Inferior parietal cortex (tissue), 1 donor: ENCODE results near the gene CNMD.
"Not testable (repeated sequence)": the region's sequence is repeated elsewhere in the genome, so short reads cannot be mapped to it uniquely, and the experiment has no call there.

ENCODE experiments used
- DNase-seq: peaks from one replicate; pipeline ENCODE4 v3.0.0-alpha.2; 2016; ENCODE audit errors: extremely low spot score

Gene CNMD

DNA sequence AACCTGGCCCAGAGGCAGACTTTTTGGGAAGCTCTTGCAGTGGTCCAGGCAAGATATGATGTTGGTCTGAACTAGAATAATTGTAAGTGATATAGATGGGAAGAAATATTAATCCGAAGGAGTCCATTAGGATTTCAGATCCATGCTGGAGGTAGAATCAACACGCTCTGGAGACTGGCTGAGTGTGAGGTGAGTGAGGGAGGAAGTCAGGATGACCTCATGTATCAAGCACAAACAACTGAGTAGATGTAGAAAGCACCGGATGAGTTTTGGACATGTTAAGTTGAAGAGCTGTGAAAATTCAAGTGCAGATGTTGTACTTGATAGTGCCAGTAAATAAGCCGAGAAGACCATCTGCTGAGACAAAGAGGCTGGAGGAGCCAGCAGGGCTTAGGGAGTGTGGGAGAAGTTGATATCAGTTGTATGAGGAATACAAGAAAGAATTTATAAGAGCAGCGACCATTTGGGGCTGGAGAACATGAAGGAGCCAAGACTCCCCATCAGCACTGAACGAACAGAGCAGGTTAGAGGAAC is 5.3 kb upstream of the CNMD start:
- DNase-seq = no peak

DNA sequence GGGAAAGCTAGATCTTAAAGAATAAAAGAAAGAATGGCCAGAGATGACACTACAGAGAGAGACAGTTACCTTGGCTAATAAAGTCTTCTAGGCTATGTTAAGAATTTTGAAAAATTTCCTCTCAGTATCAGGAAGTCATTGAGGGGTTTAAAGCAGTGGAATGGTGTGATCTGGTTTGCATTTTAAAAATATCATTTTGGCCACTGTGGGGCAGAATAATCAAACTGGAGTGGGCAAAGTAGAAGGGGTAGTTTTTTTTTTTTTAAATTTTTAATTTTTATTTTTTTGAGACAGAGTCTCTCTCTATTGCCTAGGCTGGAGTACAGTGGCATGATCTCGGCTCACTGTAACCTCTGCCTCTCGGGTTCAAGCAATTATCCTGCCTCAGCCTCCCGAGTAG is 4.4 kb upstream of the CNMD start:
- DNase-seq = peak; percentile 30

DNA sequence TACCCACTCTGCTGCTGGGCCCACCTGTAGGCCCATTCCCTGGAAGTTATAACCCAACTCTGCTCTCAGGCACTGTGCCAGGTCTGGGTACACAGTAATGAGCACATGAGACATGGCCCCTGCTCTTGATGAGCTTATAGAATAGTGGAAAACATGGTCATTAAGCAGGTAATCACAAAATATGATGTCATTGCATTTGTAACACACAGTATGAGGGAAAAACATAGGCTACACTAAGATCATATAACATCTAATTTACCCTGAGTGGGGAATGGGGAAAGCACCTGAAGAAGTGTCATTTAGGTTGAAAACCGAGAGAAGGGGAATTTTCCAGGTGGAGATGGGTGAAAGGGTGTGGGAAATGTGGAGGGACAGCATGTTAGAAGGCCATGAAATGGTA is 3.9 kb upstream of the CNMD start:
- DNase-seq = no peak

DNA sequence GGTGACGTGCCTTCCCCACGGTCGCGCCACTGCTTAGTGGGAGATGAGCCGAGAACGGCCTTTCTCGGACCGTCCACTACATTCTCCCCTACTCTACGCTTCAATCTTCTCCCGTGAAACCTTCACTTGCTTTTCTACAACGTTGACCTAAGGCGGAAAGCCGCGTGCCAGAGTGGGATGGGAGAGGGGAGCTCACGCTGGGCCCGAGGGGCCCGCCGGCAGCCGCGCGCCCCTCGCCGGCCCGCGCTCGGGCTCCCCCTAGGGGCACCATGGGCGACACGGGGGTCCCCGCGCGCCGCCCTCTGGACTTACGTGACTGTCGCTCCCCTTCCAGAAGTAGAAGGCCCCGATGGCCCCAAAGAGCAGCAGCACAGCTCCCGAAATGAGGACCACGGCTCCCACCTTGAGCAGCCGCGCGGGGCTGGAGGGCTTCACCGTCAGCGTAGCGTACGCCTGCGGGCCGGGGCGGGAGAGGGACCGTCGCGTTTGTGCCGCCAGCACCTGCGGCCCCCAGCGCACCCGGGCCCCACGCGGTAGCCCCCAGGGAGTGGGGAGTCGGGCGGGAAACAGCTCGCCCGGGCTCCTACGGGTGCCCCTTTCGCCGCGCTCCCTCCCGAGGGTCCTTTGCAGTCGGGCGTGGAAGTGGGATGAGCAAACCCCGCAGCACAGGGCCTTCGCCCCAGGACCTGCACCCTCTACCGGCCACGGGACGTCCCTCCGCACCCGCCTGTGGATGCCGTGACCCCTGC is 727 bp downstream of the CNMD start:
- no peak for DNase-seq

DNA sequence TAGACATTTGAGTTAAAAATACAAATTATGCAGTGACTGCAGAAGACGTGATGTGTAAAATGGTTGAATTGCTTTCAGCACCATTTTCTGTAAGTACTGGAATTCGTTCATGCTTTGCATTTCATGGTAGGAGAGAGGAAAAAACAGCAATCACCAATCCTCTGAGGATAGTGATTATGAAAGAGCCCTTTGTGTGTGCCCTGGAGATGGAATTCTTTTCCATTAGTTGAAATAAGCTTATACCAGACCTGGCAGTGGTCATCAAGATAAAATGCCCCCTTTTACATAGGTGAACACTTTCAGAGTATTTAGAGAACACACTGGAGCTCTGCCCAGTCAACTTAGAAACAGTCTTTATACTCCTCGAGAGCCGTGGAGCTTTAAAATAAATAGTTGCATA is 1.7 kb downstream of the CNMD start:
- no peak for DNase-seq

DNA sequence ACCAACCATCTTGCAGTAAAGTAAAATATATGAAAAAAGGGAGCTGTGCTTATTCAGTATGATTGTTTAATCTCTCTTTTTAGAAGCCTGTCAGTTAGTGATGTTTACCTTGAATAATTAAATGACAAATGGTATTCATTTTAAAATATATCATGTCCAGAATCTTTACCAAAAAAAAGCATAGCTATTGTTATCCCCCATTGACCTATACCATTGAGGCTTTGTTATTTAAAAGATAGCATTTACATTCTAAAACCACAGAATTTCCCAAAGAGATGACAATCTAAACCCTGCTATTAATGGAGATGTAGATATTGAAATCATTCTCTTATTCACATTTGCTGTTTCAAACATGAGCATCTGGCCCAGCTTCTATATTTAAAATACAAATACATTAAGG is 2.2 kb downstream of the CNMD start:
- no peak for DNase-seq

DNA sequence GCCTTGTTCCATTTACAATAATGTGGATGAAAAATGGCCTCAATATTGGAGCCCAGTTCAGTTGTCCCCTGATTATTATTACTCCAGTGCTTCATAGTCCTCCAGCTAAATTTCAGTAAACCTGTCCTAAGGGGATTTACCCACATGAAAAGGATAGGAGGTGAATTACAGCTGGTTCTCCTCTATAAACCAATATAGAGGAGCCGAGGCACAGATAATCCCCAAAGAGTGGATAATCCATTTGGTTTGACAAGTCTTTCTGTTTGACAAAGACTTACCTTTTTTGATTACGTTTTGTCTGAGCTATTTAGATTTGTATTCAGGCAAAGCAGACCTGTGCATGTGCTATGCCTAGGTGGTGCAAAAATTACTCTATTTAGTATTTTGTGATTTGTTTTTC is 2.7 kb downstream of the CNMD start:
- no peak for DNase-seq

DNA sequence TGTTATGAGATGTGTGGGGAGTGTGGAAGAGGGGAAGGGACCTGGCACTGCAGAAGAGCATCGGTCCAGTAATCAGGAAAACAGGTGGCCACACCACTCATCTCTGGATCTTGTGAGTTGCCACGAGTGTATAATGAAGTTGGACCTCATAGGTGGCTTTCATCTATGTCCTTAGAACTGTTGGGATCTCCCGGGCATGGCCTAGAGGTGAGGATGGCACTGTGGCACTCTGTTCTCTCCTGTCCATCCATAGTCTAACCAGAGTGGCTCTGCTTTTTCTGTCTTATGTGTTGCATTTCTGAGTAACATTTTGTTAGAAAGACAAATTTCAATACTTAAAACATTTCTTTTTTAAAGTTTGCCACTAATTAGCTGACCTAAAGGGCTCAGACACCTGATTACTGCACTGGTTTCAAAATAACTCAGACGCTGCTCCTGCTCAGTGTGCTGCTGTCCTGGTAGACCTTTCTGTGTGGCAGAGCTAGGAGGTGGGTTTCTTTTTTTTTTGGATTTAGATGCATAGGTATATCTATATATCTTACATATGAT is 5.5 kb downstream of the CNMD start:
- no peak for DNase-seq

DNA sequence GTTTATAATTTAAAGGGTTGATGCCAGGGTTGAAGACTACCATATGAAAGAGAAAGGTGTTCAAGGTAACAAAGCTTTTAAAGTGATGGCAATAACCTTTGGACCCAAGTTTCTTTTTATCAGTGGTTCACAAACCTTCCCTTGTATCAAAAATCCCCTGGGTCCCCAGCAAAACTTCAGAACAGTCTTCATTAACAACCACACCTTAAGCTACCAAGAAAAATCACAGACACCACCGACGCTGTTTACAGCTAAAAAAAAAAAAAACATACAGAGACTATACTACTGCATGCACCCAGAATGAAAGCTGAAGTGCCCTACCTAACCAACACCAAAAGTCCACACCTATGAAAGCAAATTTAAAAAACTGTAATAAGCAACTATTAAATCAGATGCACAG is 13.4 kb downstream of the CNMD start:
- no peak for DNase-seq

DNA sequence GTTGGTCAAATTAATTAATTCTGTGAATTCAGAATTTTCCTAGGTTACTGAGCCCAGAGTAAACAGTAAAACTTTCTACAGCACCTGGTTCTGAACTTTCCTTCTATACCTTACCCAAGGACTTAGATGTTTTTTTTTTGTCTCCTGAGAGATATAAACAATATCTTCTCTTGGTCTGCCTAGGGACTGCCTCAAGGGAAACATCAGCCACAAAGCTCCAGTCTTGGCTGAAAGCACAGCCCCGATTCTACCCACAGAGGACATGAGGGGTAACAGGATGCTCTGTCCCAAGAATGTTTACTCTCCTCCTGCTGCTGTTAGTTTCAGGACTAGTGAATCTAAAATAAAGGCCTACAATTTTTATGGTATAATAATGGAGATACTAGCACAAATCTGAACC is 14.3 kb downstream of the CNMD start:
- DNase-seq = no peak

DNA sequence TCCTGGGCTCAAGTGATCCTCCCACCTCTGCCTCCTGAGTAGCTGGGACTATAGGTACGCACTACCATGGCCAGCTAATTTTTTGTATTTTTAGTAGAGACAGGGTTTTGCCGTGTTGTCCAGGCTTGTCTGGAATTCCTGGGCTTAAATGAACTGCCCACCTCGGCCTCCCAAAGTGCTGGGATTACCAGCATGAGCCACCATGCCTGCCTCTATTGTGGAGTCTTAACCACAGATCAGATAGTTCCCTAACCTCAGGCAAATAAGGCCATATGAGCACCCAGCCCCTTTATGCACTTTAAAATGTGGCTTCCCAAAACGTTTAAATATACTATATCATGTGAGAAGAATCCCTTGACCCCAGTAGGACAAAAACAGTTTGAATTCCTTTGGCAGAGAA is 16.4 kb downstream of the CNMD start:
- DNase-seq = no peak

DNA sequence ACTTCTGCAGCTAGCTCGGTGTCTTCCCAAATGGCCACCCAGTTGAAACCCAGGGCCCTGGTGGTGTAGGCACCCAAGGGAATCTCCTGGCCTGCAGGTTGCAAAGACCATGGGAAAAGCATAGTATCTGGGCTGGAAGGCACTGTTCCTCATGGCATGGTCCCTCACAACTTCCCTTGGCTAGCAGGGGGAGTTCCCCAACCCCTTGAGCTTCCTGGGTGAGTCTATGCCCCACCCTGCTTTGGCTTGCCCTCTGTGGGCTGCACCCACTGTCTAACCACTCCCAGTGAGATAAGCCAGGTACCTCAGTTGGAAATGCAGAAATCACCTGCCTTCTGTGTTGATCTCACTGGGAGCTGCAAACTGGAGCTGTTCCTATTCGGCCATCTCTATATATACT is 18.3 kb downstream of the CNMD start:
- DNase-seq = not testable (repeated sequence)

DNA sequence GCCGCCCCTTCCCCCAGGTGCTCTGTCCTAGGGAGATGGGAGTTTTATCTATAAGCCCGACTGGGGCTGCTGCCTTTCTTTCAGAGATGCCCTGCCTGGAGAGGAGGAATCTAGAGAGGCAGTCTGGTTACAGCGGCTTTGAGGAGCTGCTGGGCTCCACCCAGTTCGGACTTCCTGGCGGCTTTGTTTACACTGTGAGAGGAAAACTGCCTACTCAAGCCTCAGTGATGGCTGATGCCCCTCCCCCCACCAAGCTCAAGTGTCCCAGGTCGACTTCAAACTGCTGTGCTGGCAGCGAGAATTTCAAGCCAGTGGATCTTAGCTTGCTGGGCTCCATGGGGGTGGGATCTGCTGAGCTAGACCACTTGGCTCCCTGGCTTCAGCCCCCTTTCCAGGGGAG is 18.7 kb downstream of the CNMD start:
- not testable (repeated sequence) for DNase-seq

DNA sequence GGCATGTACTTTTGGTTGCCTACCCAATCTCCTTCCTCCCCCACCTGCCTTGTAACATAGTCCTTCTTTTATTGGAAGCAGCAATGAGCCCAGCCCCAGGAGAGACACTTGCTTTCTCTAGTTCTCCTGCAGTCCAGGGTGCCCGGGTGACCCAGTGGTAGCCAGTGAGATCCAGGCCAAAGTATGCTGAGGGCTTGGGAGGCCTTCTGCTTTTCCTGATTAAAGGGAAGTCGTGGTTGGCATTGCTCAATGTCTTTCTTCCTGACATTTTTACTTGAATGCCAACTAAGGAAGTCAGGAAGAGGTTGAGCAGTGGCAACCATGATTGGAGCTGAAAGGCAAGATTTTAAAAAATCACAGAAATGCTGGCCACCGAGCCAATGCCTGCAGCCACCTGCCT is 25.7 kb downstream of the CNMD start:
- DNase-seq = no peak

DNA sequence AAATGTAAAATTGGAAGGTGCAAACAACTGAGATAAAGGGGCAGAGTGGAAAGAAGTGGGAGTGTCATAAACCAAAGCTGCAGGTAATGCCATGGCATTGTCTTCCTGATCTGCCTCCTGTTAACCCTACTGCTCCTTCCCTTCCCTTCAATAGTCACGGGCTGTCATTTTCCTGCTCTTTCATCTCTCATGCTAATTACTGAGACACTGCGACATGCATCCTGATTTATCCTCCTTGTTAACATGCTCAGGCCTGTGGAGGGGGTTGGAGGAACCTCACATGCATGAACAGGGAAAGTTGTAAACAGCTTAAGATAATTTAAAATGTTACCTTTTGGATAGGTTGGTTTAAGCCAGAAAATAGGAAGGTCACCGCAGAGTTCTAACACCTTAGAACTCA is 27.2 kb downstream of the CNMD start:
- no peak for DNase-seq

DNA sequence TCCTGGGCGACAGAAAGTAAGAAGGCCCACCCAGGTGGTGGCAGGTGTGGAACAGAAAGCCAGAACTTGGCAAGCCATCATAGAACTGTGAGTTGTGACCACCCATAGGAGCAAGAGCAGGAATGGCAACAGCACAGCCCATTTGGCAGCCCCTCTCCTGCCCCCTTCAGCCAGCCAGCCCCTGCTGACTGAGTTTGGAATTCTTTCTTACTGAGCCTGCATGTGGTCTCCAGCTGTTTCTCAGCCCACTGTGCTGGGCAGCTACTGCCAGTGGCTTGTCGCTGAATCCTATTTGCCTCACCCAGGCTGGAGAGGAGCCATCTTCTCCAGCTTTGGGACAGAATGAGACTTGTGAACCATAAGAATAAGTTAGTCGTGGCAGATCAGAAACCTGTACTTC is 28.3 kb downstream of the CNMD start:
- no peak for DNase-seq

DNA sequence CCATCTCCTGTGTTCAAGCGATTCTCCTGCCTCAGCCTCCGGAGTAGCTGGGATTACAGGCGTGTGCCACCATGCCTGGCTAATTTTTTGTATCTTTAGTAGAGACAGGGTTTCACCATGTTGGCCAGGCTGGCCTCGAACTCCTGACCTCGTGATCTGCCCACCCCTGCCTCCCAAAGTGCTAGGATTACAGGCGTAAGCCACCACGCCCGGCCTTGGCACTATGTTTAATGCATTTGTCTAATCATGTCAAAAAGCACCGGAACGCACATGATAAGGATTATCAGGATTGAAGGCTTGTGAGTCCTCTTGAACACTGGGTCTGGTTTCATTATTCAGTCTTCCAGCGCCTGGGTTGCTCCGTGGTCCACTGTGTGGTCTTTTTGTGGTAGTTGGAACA is 31.4 kb downstream of the CNMD start:
- DNase-seq = not testable (repeated sequence)

DNA sequence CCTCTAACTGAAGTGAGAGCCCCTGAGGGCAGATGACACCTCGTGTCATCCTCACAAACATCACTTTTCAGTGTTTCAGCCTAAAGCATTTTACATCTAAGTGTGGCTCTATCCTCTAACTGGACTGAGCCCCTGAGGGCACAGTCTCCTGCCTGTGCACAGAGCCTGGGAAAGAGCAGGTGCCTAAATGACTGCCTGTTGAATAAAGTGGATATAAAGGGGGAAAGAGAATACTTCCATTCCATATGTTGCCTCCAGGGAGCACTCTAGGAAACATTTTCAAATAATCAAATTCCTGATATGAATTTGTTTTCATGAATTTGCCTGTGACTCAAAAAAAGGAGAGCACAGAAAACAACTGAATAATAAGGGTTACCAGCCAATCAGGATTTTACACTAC is 32.2 kb downstream of the CNMD start:
- no peak for DNase-seq

DNA sequence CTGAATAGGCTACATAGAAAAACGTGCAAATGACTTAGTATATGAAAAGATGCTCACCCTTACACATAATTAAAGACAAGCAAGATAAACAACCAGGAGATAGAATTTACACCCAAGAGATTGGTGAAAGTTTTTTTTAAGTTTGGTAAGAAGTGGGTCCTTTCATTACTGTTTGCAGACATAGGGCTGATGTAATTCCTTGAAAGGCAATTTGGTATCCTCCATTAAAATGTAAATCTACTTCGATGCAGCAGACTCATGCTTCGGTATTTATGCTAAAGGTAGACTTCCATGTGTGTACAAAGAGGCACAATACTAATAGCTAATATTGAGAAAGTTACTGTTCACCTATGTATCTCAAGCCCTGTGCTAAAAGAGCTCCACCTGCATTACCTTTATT is 33.5 kb downstream of the CNMD start:
- no peak for DNase-seq

DNA sequence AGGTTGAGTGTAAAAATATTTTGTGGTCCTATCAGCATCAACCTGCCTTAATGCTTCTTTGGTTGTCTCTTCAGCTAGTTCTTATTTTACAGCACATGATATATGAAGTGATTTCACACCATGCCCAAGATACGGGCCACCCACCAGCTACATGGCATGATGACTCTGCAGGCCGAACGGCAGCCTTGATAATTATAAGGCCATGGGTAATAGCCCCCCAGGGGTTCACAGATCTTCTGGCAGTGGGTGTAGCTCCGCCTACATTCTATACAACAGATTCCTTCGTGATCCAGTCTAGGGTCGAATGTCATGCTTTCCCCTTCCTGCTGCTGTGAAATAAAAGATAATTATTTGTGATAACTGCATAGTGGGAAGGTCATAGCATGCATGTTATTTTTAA is 36.1 kb downstream of the CNMD start:
- DNase-seq = no peak

DNA sequence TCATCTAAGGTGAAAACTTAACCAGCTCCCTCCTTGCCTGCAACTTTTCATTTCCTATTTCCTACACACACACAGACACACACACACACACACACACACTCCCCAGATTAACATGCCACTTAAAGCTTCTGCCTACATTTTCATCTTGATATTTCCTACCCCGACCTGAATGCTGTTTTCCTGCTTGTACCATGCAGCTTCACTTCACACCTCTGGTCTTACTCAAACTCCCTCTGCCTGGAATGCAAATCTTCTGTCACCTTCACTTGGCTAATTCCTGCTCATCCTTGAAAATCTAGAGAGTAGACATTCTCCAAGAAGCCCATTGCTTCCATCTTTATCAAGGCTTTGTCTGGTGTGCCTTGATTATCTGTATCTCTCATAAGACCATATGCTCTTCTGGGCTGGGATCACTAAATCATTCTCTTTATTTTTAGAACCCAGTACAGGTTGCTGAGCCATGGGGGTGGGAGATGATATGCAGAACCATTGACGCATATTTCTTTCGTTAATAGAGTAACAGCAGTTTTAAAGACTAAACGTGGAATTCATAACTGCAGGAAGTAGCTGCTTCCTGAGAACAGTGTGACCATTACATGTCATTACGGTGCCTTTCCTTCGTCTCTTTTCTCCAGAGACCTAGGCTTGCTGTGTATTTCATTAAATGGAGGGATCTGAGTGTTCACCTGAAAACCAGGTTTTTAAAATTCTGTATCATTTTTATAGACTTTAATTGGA is 37.7 kb downstream of the CNMD start:
- DNase-seq = no peak

DNA sequence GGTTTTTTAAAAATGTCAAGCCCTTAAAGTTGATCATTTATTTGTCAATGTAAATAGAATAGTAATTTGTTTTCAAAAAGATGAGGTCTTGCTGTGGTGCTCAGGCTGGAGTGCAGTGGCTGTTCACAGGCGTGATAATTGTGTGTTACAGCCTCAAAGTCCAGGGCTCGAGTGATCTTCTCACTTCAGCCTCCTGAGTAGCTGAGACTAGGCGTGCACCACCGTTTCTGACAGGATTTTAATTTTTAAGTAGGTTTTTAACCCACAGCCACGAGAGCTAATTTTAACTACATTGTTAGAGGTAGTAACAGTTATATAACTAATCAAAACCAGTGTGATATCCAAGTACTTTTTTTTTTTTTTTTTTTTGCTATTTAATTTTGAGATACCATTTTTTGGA is 43.1 kb downstream of the CNMD start:
- DNase-seq = no peak

DNA sequence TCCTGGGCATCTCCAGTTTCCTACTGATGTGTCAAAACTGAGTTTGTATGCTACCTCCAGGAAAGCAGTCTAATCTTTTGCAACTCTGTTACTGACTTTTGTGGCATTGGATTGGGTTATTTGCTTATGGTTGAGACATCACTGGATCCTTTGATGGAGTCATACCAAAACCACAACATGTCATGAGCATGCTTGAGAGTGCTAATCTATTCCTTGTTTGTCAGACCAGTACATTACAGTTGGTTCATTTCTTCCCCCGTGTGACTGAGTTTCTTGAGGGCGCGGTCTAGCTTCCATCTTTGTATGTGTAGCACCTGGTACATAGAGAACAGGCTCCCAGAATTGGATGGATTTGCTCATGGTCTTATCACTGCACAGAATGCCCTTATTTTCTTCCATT is 43.8 kb downstream of the CNMD start:
- DNase-seq = no peak
